HG03565 (cell line): ENCODE results near the gene STX8.
"Not testable (repeated sequence)": the region's sequence is repeated elsewhere in the genome, so short reads cannot be mapped to it uniquely, and the experiment has no call there.

ENCODE experiments used
- ATAC-seq: cut with Tn5 transposase; IDR thresholded peaks from one replicate; pipeline ENCODE4 v1.9.1; 2021; ENCODE audit warnings: mild to moderate bottlenecking, moderate library complexity; ENCODE audit not compliant: unreplicated experiment

Gene STX8

GRCh38 chr17:9512323-9513168, 63.1 kb downstream of the STX8 start:
- ATAC-seq: no peak

GRCh38 chr17:9509236-9509816, 66.3 kb downstream of the STX8 start:
- ATAC-seq: no peak

- no peak for ATAC-seq
Observed at GRCh38 chr17:9499041-9499440, 76.6 kb downstream of the STX8 start.

- ATAC-seq: no peak
Observed at GRCh38 chr17:9498490-9498889, 77.1 kb downstream of the STX8 start.

- no peak for ATAC-seq
Observed at GRCh38 chr17:9488556-9488955, 87.1 kb downstream of the STX8 start.

GRCh38 chr17:9487406-9487805, 88.2 kb downstream of the STX8 start:
- ATAC-seq: no peak

GRCh38 chr17:9484789-9485188, 90.8 kb downstream of the STX8 start:
- ATAC-seq: no peak

GRCh38 chr17:9479964-9480363, 95.7 kb downstream of the STX8 start:
- ATAC-seq: no peak

- no peak for ATAC-seq
Observed at GRCh38 chr17:9478889-9479288, 96.7 kb downstream of the STX8 start.

GRCh38 chr17:9475101-9475658, 100.4 kb downstream of the STX8 start:
- ATAC-seq: no peak

GRCh38 chr17:9473711-9474110, 101.9 kb downstream of the STX8 start:
- no peak for ATAC-seq

GRCh38 chr17:9472541-9472940, 103.1 kb downstream of the STX8 start:
- ATAC-seq: no peak

GRCh38 chr17:9472094-9472493, 103.5 kb downstream of the STX8 start:
- no peak for ATAC-seq

GRCh38 chr17:9470171-9470570, 105.4 kb downstream of the STX8 start:
- ATAC-seq: no peak

GRCh38 chr17:9468937-9469336, 106.7 kb downstream of the STX8 start:
- no peak for ATAC-seq

GRCh38 chr17:9468532-9468931, 107.1 kb downstream of the STX8 start:
- ATAC-seq: no peak

GRCh38 chr17:9467518-9467917, 108.1 kb downstream of the STX8 start:
- no peak for ATAC-seq

- no peak for ATAC-seq
Observed at GRCh38 chr17:9465210-9465921, 110.3 kb downstream of the STX8 start.

GRCh38 chr17:9457005-9457404, 118.6 kb downstream of the STX8 start:
- no peak for ATAC-seq

- ATAC-seq: no peak
Observed at GRCh38 chr17:9456330-9456729, 119.3 kb downstream of the STX8 start.

- ATAC-seq: no peak
Observed at GRCh38 chr17:9451934-9452333, 123.7 kb downstream of the STX8 start.

GRCh38 chr17:9447298-9447697, 128.3 kb downstream of the STX8 start:
- ATAC-seq: not testable (repeated sequence)
